ENCODE results near the gene PDS5B. TPM values are rescaled to one million over a fixed set of nuclear protein-coding genes. Genes with fewer than 3 reads are reported as not detected.

PDS5B gene
- total and polyA plus RNA-seq, 10 of the 15 experiments (the other 5 are each of a cell fraction or from before 2014, with no cell fraction given), result 15.4 to 55.3 (median 30.7) TPM

- TF ChIP-seq, protein P1, sequence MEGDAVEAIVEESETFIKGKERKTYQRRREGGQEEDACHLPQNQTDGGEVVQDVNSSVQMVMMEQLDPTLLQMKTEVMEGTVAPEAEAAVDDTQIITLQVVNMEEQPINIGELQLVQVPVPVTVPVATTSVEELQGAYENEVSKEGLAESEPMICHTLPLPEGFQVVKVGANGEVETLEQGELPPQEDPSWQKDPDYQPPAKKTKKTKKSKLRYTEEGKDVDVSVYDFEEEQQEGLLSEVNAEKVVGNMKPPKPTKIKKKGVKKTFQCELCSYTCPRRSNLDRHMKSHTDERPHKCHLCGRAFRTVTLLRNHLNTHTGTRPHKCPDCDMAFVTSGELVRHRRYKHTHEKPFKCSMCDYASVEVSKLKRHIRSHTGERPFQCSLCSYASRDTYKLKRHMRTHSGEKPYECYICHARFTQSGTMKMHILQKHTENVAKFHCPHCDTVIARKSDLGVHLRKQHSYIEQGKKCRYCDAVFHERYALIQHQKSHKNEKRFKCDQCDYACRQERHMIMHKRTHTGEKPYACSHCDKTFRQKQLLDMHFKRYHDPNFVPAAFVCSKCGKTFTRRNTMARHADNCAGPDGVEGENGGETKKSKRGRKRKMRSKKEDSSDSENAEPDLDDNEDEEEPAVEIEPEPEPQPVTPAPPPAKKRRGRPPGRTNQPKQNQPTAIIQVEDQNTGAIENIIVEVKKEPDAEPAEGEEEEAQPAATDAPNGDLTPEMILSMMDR (IDR thresholded peaks at IDR 0.05 in 2 of 3, conservative IDR thresholded peaks at IDR 0.05 in 1 of 3; ENCODE audit: control insufficient read depth in 2 of 3, extremely low read depth in 1 of 3, insufficient read depth in 1 of 3, low read depth in 3 of 3, low read length in 3 of 3), result peak in 2 of 3 experiments; percentile 5 to 39; a peak in 3 of 6 replicates
- TF ChIP-seq, protein P2, sequence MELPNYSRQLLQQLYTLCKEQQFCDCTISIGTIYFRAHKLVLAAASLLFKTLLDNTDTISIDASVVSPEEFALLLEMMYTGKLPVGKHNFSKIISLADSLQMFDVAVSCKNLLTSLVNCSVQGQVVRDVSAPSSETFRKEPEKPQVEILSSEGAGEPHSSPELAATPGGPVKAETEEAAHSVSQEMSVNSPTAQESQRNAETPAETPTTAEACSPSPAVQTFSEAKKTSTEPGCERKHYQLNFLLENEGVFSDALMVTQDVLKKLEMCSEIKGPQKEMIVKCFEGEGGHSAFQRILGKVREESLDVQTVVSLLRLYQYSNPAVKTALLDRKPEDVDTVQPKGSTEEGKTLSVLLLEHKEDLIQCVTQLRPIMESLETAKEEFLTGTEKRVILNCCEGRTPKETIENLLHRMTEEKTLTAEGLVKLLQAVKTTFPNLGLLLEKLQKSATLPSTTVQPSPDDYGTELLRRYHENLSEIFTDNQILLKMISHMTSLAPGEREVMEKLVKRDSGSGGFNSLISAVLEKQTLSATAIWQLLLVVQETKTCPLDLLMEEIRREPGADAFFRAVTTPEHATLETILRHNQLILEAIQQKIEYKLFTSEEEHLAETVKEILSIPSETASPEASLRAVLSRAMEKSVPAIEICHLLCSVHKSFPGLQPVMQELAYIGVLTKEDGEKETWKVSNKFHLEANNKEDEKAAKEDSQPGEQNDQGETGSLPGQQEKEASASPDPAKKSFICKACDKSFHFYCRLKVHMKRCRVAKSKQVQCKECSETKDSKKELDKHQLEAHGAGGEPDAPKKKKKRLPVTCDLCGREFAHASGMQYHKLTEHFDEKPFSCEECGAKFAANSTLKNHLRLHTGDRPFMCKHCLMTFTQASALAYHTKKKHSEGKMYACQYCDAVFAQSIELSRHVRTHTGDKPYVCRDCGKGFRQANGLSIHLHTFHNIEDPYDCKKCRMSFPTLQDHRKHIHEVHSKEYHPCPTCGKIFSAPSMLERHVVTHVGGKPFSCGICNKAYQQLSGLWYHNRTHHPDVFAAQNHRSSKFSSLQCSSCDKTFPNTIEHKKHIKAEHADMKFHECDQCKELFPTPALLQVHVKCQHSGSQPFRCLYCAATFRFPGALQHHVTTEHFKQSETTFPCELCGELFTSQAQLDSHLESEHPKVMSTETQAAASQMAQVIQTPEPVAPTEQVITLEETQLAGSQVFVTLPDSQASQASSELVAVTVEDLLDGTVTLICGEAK (IDR thresholded peaks at IDR 0.05; ENCODE audit: borderline replicate concordance), result no peak
- no peak for TF ChIP-seq ZBTB33 (IDR thresholded peaks at IDR 0.05)
- TF ChIP-seq PRDM15 (CRISPR knock-in tag; IDR thresholded peaks at IDR 0.05), result no peak
- no peak for TF ChIP-seq RCOR1 (conservative IDR thresholded peaks at IDR 0.05; ENCODE audit: low read depth, low read length)
- no peak for TF ChIP-seq SUPT20H (IDR thresholded peaks at IDR 0.05; ENCODE audit: borderline replicate concordance, control insufficient read depth, low read depth, low read length)
- TF ChIP-seq ZBTB4 (CRISPR knock-in tag; IDR thresholded peaks at IDR 0.05), result no peak
- no peak for TF ChIP-seq MTA2 (IDR thresholded peaks at IDR 0.05; ENCODE audit: low read depth)
- TF ChIP-seq, protein P3, sequence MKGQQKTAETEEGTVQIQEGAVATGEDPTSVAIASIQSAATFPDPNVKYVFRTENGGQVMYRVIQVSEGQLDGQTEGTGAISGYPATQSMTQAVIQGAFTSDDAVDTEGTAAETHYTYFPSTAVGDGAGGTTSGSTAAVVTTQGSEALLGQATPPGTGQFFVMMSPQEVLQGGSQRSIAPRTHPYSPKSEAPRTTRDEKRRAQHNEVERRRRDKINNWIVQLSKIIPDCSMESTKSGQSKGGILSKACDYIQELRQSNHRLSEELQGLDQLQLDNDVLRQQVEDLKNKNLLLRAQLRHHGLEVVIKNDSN (IDR thresholded peaks at IDR 0.05; ENCODE audit: borderline replicate concordance, extremely low read length, insufficient read depth, low read depth, low read length), result no peak
- no peak for TF ChIP-seq SPI1 (IDR thresholded peaks at IDR 0.05; ENCODE audit: borderline replicate concordance, insufficient read depth, low read depth, low read length)
Observed at GRCh38 chr13:32587011-32587810, 959 bp downstream of the PDS5B start (continued).

Data from GM12878 (cell line).